SK-N-SH treated with all-trans-retinoic acid at 6 μM for 48 hours (cell line): Measurements from ENCODE around the gene DYNLL1.

Experiments
- ARNTL ChIP-seq: fragments of 450-650 bp; formaldehyde crosslinking; IDR thresholded peaks from 2 replicates; pipeline ENCODE4 v1.5.0; 2020; ENCODE audit warnings: low read depth, mild to moderate bottlenecking, moderate library complexity, borderline replicate concordance
- BACH2 ChIP-seq: fragments of 250-450 bp; sonication (Bioruptor Pico); IDR thresholded peaks from 2 replicates; pipeline ENCODE4 v1.9.0; 2021; ENCODE audit warnings: mild to moderate bottlenecking, borderline replicate concordance
- GLIS3 ChIP-seq: fragments of 250-450 bp; sonication (Bioruptor Pico); IDR thresholded peaks from 2 replicates; pipeline ENCODE4 v1.5.0; 2020; ENCODE audit warnings: mild to moderate bottlenecking, moderate library complexity
- TOX ChIP-seq: fragments of 250-450 bp; sonication (Bioruptor Pico); IDR thresholded peaks from 2 replicates; pipeline ENCODE4 v1.8.0; 2021; ENCODE audit warnings: mild to moderate bottlenecking, moderate library complexity, borderline replicate concordance
- ZFP3 ChIP-seq: fragments of 250-450 bp; sonication (Bioruptor Pico); IDR thresholded peaks from 2 replicates; pipeline ENCODE4 v1.5.0; 2020; ENCODE audit warnings: mild to moderate bottlenecking, moderate library complexity
- ZFP30 ChIP-seq: fragments of 450-650 bp; formaldehyde crosslinking; IDR thresholded peaks from 2 replicates; pipeline ENCODE4 v1.5.0; 2022; ENCODE audit warnings: mild to moderate bottlenecking, moderate library complexity
- ZNF565 ChIP-seq: fragments of 450-650 bp; formaldehyde crosslinking; conservative IDR thresholded peaks from 2 replicates; pipeline ENCODE4 v1.5.0; 2020; ENCODE audit warnings: low read depth, mild to moderate bottlenecking, moderate library complexity
- ZNF70 ChIP-seq: fragments of 450-650 bp; formaldehyde crosslinking; IDR thresholded peaks from 2 replicates; pipeline ENCODE4 v1.5.0; 2020; ENCODE audit warnings: mild to moderate bottlenecking, moderate library complexity
- TF ChIP-seq, protein P1 (sequence below): fragments of 250-450 bp; sonication (Bioruptor Pico); IDR thresholded peaks from 2 replicates; pipeline ENCODE4 v1.8.0; 2020; ENCODE audit warnings: mild to moderate bottlenecking, moderate library complexity, borderline replicate concordance
- TF ChIP-seq, protein P2 (sequence below): fragments of 250-450 bp; sonication (Bioruptor Pico); IDR thresholded peaks from 2 replicates; pipeline ENCODE4 v1.8.0; 2021; ENCODE audit warnings: low read depth, mild to moderate bottlenecking, moderate library complexity, borderline replicate concordance

DNA sequence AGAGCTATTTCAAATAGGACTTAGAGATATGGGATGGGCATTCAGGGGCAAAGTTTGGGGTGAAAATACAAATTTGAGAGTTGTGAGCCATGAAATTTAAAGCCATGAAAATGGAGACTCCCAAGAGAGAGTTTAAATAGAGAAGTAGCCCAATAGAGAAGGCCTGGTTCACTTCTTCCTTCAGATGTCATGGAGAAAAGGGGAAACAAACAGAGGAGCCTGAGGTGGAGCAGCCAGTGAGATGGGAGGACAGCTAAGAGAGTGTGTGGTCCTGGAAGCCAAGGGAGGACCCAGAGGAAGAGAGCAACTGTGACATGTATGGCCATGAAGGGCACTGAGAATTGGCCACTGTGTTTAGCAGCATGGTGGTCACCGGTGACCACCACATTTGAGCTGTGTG is 12.3 kb upstream of the DYNLL1 start:
- no peak for TF ChIP-seq GLIS3 (CRISPR knock-in tag)
- no peak for TF ChIP-seq ZNF70 (CRISPR knock-in tag)
- TF ChIP-seq, protein P1, sequence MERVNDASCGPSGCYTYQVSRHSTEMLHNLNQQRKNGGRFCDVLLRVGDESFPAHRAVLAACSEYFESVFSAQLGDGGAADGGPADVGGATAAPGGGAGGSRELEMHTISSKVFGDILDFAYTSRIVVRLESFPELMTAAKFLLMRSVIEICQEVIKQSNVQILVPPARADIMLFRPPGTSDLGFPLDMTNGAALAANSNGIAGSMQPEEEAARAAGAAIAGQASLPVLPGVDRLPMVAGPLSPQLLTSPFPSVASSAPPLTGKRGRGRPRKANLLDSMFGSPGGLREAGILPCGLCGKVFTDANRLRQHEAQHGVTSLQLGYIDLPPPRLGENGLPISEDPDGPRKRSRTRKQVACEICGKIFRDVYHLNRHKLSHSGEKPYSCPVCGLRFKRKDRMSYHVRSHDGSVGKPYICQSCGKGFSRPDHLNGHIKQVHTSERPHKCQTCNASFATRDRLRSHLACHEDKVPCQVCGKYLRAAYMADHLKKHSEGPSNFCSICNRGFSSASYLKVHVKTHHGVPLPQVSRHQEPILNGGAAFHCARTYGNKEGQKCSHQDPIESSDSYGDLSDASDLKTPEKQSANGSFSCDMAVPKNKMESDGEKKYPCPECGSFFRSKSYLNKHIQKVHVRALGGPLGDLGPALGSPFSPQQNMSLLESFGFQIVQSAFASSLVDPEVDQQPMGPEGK, result no peak
- no peak for TF ChIP-seq ARNTL (CRISPR knock-in tag)
- no peak for TF ChIP-seq BACH2 (CRISPR knock-in tag)
- no peak for TF ChIP-seq ZFP30 (CRISPR knock-in tag)
- no peak for TF ChIP-seq TOX
- TF ChIP-seq, protein P2, sequence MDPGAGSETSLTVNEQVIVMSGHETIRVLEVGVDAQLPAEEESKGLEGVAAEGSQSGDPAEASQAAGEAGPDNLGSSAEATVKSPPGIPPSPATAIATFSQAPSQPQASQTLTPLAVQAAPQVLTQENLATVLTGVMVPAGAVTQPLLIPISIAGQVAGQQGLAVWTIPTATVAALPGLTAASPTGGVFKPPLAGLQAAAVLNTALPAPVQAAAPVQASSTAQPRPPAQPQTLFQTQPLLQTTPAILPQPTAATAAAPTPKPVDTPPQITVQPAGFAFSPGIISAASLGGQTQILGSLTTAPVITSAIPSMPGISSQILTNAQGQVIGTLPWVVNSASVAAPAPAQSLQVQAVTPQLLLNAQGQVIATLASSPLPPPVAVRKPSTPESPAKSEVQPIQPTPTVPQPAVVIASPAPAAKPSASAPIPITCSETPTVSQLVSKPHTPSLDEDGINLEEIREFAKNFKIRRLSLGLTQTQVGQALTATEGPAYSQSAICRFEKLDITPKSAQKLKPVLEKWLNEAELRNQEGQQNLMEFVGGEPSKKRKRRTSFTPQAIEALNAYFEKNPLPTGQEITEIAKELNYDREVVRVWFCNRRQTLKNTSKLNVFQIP (CRISPR knock-in tag), result no peak
- no peak for TF ChIP-seq ZNF565
- no peak for TF ChIP-seq ZFP3 (CRISPR knock-in tag)
